GM19438 (cell line): ENCODE data around the gene ZCCHC4.
"Not testable (repeated sequence)": the region's sequence is repeated elsewhere in the genome, so short reads cannot be mapped to it uniquely, and the experiment has no call there.

ENCODE experiments used
- ATAC-seq: cut with Tn5 transposase; IDR thresholded peaks from one replicate; pipeline ENCODE4 v1.9.1; 2021; ENCODE audit warnings: low read depth; ENCODE audit not compliant: unreplicated experiment

The ZCCHC4 gene

DNA sequence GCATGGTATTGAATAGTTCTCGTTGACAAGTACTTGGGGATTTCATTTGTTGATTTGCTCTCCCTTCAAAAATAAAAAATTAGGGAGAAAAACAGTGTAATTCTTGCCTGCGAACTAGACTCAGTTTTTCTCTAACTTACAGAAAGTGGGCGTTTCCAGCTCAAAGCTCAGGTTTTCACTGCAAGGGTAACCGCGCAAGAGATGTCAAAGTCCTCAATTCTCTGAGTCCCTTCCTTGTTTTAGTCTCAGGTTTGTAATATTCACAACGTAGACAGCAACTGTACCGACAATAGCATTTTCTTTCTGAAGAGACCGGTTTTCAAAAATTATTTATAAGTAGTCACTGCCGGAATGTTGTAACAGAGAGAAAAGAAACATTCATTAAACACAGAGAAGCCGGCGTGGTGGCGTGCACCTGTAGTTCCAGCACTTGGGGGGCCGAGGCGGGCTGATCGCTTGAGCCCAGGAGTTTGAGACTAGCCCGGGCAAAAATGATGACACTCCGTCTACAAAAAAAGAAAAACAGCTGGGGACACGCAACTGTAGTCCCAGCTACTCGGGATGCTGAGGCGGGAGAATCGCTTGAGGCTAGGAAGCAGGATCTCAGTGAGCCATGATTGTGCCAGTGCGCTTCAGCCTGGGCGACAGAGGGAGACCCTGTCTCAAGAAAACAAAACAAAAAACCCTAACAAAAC, 774 bp downstream of the ZCCHC4 start:
- ATAC-seq: no peak

DNA sequence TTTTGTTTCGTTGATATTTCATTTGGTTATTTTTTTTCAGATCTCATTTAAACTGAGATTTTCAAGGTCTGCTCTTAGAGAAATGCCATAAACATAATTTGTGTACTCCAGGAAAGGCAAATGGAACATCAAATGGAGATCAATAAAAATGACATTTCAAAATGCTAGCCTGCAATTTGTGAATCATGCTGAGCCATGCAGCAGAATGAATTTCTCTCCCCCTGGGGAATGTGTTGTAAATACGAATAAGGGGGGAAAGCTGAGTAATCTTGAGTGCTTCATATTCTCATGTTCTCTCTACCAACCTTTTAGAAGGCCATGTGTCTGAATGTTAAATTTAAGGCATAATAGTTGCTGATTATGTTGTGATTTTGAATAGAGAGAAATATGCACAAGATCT, 7.8 kb downstream of the ZCCHC4 start:
- no peak for ATAC-seq

DNA sequence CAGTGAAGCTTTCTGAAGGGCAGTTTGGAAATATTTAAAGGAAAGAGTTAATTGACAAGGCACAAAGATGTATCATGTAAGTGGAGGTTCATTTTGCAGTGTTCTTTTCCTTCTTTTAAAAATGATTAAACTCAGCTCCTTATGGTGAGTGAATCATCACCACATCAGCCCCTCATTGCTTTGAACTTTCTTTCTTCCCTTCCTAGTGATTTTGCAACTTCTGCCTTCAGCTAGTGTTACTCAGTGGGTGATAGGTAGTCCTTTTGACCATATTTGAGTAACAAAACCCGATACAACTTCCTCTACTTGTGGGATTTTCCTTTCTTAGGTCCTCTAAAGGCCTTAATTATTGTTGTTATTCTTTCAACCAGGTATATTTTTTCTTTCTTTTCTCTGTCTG, 8.2 kb downstream of the ZCCHC4 start:
- ATAC-seq: no peak

DNA sequence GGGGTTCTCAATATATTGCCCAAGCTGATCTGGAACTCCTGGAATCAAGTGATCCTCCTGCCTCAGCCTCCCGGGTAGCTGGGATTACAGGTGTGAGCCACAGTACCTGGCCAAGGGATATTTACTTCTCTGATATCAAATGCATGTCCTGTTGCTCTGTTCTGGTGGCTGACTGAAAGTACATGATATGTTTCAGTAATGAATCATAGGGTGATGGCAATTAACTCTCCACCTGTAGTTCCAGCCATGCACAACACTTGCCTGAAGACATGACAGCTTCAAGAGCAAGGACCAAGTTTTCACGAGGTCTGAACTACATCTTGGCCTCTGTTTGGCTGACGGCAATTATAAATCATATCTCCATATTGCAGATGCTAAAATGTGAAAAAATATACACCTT, 9.1 kb downstream of the ZCCHC4 start:
- ATAC-seq: no peak

DNA sequence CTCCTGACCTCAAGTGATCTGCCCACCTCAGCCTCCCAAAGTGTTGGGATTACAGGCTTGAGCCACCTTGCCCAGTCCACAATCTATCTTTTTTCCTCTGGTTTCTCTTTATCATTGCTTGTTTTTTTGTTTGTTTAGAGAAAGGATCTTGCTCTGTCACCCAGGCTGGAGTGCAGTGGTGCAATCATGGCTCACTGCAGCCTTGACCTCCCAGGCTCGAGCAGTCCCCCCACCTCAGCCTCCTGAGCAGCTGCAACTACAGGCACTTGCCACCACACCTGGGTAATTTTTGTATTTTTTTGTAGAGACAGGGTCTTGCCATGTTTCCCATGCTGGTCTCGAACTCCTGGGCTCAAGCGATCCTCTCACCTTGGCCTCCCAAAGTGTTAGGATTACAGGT, 15.9 kb downstream of the ZCCHC4 start:
- ATAC-seq: not testable (repeated sequence)

DNA sequence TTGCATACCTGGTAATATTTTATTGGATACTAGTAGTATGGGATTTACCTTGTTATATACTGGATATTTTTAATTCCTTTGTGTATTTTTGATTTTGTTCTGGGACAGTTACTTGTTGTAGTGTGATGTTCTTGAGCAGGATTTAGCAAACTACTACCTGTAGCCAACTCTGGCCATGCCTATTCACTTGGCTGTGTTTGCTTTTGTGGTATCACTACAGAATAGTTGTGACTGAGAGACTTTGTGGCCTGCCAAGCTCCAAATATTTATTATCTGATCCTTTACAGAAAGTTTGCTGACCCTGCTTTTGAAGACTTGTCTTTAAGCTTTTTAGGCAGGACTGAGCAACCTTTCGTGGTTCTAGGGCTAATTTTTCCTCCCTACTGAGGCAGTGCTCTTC, 17.8 kb downstream of the ZCCHC4 start:
- no peak for ATAC-seq

DNA sequence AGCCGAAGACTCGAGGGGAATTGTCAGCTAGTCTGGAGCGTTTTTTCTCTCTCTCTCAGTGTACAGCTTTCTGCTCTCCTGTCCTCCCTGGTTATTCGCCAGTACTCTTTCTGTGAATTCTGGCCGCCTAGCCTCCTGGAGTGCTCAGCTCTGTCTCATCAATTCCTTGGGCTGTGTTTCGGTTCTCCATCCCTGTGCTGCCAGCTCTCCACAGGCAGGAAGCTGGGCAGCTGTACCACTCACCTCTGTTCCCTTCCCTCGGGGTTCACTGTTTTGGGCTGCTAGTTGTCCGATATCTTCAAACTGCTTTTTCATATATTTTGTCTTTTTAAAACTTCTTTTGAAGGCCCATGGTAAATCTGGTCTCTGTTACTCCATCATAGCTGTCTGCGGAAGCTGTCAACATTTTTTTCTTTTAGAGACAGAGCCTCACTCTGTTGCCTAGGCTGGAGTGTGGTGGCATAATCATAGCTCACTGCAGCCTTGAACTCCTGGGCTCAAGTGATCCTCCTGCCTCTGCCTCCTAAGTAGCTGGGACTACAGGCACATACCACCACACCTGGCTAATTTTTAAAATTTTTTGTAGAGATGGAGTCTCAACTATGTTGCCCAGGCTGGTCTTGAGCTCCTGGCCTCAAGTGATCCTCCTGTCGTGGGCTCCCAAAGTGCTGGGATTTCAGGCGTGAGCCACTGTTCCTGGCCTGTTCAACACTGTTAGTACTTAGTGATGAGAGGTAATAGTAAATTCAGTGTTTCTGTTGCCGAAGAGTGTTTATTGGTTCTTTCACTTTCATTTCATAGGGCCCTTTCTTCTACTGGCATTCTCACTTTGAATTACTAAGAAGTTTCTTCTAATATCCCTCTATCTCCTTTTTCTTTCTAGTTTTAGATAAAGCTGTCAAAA, 18.6 kb downstream of the ZCCHC4 start:
- peak; percentile 57 for ATAC-seq

DNA sequence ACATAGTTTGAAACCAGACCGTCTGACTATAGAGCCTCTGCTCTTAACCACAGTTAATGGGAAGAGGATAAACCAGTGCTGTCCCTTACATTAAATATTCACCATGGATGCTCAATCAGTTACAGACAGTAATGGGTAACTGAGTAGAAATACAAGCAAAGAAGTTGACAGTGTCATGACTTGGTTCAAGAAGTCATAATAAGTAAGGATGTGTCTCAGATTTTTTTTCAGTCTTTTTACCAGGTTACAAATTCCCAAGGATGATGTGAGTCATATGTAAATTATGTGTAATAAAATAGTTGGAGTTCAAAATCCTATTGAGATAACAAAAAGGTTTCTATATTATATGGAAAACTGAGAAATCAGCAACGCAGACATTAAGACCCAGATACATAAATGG, 31.1 kb downstream of the ZCCHC4 start:
- ATAC-seq: no peak

DNA sequence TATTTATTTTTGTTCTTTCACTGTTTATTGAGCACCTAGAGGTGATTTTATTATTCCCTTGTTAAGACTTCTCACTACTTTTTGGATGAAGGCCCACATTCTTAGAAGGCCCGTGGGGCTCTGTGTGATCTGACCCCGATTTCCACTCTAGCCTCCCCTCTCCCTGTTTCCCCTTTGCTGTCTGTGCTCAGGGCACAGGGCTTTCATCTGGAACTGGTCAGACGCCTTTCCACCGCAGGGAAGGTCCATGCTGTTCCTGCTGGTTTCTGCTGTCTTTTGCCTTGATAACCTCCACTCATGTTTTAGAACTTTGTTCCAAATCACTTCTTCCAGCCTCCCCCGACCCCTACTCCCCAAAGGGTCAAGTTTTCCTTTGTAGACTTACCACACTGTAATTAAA, 33.2 kb downstream of the ZCCHC4 start:
- ATAC-seq: no peak

DNA sequence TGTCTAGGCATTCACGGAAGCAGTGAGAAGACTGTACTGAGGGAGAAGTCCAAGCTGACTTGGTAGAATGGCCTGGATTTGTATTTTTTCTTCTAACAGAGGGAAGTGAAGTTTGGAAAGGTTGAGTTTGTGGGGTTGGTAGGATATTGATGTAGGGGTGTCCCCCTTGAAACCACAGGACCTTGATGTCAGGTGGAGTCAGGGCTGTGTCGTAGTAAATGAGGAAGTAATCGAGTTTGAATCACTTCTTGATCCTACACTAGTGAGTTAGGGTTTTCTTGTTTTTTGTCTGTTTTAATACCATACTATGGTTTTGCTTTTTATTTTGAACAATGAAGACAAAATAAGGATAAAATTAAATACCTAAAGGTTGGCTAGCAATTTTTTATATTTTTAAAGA, 34.3 kb downstream of the ZCCHC4 start:
- ATAC-seq: no peak

DNA sequence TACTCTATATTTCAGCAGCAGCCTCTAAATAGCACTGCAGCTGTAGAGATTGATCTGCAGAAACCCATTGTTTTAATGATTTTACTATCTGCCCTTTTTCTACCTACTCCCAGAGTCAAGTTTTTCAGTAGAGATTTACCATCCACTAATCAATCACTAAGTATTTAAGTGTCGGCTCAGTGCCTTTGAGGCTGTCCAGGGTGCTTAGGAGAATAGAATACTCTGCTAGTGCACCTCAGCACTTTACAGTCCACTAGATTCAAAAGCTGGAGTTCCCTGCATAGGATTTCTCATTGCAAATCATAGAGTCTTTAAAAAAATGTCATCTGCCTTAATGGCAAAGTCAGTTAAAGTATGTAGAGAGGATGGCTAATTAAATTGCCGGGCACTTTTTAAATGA, 34.9 kb downstream of the ZCCHC4 start:
- ATAC-seq: no peak

DNA sequence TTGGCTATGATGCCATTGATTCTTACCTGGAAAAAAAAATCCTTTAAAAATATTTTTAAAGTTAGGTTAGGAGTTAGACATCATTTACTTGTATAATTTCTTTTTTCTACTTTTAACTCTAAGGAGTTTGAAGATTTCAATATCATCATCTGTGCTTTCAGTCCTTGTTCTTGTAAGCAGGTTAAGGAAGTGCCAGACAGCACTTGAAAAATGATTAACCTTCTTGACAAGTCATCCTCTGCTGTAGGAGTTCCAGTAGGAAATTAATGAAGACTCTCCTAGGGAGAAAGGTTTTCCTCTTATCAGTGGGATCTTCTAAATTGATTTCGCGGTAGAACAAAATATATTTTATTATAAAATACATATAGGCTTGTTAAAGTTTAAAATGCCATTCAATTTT, 35.4 kb downstream of the ZCCHC4 start:
- ATAC-seq: no peak

DNA sequence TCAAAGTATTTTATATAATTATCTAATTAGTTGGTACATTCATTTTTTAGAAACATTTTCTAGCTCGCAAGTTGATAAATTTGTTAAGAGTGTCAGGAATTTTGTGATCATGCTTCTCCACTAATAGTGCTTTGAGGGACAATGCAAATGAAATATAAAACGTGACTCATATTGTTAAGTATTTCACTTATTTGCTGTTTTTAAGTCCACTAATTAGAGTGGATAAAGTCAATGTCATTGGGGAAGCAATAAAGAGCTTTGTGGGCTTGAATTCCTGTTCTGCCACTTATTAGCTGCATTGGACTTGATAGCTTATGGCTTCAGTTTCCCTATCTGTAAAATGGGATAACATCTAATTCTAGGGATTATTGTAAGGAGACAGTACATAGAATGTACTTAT, 38.0 kb downstream of the ZCCHC4 start:
- ATAC-seq: no peak

DNA sequence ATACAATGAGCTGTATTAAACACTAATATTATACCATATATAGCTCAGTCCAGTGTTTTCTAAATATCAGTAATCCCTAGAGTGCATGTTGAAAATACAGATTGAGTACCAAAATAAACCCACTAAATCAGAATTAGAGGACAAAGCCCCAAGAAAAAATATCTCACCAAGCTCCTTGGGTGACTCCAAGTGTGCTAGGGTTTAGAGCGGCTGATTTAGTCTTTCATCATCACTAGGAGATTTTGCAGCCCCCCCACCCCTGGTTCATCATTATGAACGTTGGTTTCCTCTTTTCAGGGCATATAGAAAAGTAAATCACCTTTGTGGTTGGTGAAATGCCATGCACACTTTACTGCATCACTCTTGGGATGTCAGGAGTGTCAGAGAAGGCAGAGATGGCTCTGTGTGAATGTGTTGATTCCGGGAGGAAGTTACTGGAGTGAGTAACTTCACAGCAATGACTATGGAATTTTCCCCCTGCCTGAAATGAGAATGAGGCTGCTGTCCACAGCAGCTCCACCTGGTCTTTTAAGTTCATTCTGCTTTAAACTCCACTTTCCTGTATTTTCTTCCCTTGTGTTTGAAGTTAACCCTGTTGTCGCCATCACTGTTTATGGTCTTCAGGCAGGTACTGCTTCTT, 39.3 kb downstream of the ZCCHC4 start:
- ATAC-seq: no peak

DNA sequence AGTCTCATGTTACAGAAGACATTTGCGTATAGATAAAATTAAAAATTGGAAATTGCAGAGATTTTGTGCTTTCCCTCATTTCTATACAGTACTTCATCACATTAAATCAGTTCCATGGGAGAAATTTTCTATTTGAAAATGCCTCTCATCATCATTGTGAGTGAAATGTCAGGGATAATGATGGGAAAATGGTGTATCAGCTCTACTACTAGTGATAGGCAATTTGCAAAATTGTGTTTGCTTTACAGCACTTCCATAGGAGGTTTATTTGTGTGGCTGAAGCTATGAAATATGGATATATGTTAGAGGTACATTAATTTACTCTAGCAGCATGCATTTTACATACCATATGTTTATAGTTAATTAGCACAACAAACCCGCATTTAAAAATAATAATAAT, 43.5 kb downstream of the ZCCHC4 start:
- no peak for ATAC-seq

DNA sequence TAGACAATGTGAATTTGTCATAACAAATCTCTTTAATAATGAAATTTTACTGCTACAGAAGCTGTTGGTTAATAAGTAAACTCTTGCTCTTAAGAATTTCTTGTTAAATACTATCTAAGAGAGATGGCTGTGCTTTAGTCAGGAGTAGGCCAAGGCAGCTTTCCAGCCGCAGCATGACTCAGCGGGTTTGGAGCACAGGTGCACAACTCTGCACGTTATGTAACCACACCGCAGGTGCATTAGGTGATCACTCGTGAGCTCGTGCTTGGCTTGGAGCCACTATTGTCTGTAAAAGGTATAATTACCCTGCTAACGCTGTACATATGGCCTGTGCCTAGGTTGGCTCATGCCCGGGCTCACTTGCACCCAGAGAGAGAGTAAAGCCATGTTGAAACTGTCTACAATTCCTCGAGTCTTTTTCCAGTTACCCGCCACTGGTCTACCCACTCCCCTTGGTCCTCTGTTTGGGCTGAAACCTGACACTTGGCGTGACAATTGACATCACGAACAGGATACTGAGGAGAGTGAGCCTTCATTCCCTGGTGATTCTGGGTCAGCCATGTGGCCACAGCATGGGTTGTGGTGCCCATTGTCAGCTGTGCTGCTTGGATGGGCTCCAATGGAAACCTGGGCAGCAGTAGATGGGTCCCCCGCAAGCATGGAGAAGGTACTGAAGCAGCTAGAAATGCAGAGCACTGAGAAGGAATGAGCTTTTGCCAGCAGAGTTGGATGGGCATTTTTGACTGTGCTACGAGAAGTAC, 46.1 kb downstream of the ZCCHC4 start:
- no peak for ATAC-seq

DNA sequence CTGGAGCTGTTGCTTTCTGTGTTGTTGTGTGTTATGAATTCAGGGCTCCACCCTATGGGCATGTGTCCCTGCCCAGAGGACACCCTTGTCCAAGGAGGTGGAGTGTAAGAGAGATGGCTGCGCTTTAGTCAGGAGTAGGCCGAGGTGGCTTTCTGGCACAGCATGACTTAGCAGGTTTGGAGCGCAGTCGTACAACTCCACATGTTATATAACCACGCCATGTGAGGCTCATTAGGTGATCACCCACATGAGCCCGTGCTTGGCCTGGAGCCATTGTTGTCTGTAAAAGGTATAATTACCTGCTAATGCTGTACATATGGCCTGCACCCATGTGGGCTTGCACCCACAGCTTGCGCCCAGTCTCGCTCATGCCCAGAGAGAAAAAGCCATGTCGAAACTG, 48.7 kb downstream of the ZCCHC4 start:
- no peak for ATAC-seq

DNA sequence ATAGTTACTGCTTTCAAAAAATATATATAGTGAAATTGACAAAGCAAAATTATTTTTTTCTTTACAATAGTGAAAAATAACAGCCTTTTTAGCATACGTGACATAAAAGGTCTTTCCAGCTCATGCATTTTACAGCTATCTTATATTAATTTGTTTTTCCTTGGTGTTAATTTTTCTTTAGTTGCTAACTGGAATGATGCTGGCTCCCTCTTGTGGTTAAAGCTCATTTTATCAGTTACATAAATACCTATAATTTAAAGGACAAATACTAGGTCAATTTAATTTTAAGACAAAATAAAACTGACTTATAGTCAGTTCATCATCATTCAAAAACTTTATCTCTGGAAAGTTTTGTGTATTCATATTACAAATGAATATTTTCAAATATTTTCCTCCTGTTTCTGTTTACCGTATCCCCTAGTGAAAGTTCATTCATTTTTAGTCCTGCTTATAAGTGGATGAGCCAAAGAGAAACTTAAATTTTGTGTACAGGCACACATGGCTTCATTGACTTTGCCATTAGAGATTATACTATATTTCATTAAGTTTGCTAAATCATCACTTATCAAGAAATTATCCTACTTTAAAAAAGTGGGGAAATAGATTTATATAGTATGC, 54.5 kb downstream of the ZCCHC4 start:
- ATAC-seq: no peak

DNA sequence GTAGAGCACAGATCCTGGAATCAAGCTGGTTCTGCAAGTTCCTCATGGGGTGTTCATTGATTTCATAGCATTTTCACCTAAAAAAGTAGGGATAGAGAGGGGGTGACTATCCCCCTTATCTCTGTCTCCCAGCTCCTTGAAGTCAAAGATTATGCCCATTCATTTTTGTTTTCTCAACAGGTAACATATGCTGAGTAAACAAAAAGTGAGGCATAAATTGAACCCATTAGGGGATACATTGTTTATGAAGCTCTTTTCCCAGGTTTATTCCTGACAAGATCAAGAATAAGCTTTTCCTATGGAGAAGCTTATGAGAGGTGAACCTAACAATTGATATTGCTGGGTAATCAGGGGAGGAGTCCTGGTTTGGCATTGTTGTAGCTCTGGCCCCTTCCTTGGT, 55.3 kb downstream of the ZCCHC4 start:
- no peak for ATAC-seq

DNA sequence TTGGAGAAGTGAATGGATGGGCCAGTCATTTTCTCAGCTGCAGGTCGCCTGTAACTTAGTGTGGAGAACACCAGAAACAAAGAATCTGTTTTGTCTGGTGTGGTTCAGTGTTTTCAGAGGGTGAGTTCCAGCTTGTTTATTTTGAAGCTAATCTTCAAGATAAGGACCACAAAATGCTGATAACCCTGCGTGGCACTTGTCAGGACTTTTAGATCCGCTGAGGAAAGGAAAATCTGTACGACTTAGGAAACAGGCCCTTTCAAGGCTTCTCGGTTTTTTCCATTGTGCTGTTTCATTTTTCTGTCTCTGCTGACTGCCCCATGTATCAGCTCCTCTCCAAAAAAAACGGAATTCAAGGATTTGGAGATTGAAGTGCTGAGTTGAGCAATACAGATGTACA, 55.7 kb downstream of the ZCCHC4 start:
- ATAC-seq: no peak
